Peyer's patch (tissue), 4 donors: ENCODE results near the gene DLGAP4. TPM values are rescaled to one million over a fixed set of nuclear protein-coding genes. Genes with fewer than 3 reads are reported as not detected.

Experiments
- DNase-seq, 3 donors: peaks; one replicate each; pipeline ENCODE4 v3.0.0-alpha.2; 2017 to 2019
- H3K27ac ChIP-seq, 4 donors: fragments of 200-600 bp; sonication (generic); one replicate each; pipeline ENCODE4 v1.5.1; 2016 to 2019
- H3K27me3 ChIP-seq, 2 donors: fragments of 200-600 bp; sonication (generic); one replicate each; pipeline ENCODE4 v1.5.1; 2019
- H3K36me3 ChIP-seq, 3 donors: fragments of 200-600 bp; sonication (generic); one replicate each; pipeline ENCODE4 v1.5.1; 2016 to 2019
- H3K4me1 ChIP-seq, 4 donors: fragments of 200-600 bp; sonication (generic); one replicate each; pipeline ENCODE4 v1.5.1; 2016 to 2019
- H3K4me3 ChIP-seq, 4 donors: fragments of 200-600 bp; sonication (generic); 1 replicate in 3 of 4; 2 replicates in 1 of 4; pipeline ENCODE4 v1.5.1; 2016 to 2019; ENCODE audit warnings: mild to moderate bottlenecking in 1 of 4
- H3K9me3 ChIP-seq, 4 donors: fragments of 200-600 bp; sonication (generic); one replicate each; pipeline ENCODE4 v1.5.1; 2016 to 2019; ENCODE audit warnings: mild to moderate bottlenecking in 1 of 4
- POLR2A ChIP-seq, 2 donors: fragments of 450-650 bp; IDR thresholded peaks; one replicate each; pipeline ENCODE4 v1.5.1; 2017; ENCODE audit warnings: antibody characterized with exemption in 2 of 2, mild to moderate bottlenecking in 2 of 2, moderate library complexity in 2 of 2
- total RNA-seq, 4 donors: library from RNA; depleted of rRNA; stranded (reverse); fragments of >200 nt; gene quantifications; one replicate each; pipeline ENCODE4 v1.1.0, GENCODE V29; 2016
- TF ChIP-seq, protein P1 (sequence below), 6 experiments: fragments of 450-650 bp in 4 of 6; fragments of 200-600 bp in 2 of 6; sonication (generic) in 1 of 6; IDR thresholded peaks; one replicate each; pipeline ENCODE4 v1.5.1; 2017 to 2019; ENCODE audit warnings: antibody characterized with exemption in 6 of 6, mild to moderate bottlenecking in 3 of 6, moderate library complexity in 1 of 6

DLGAP4 gene
- total RNA-seq, 4 donors from 2014 or later = 44.5 to 70.1 (median 59.0) TPM

GRCh38 chr20:36546111-36546736, 240.1 kb downstream of the DLGAP4 start:
- H3K36me3 ChIP-seq = no peaks in the 10 kb centered on the region
- no peak overlapping the region for H3K27ac ChIP-seq
- no peak for DNase-seq
- no peaks in the 10 kb centered on the region for H3K9me3 ChIP-seq
- TF ChIP-seq POLR2A (IDR thresholded peaks at IDR 0.05) = no peak
- TF ChIP-seq, protein P1, sequence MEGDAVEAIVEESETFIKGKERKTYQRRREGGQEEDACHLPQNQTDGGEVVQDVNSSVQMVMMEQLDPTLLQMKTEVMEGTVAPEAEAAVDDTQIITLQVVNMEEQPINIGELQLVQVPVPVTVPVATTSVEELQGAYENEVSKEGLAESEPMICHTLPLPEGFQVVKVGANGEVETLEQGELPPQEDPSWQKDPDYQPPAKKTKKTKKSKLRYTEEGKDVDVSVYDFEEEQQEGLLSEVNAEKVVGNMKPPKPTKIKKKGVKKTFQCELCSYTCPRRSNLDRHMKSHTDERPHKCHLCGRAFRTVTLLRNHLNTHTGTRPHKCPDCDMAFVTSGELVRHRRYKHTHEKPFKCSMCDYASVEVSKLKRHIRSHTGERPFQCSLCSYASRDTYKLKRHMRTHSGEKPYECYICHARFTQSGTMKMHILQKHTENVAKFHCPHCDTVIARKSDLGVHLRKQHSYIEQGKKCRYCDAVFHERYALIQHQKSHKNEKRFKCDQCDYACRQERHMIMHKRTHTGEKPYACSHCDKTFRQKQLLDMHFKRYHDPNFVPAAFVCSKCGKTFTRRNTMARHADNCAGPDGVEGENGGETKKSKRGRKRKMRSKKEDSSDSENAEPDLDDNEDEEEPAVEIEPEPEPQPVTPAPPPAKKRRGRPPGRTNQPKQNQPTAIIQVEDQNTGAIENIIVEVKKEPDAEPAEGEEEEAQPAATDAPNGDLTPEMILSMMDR (IDR thresholded peaks at IDR 0.05) = no peak
- peaks cover 0 to 19% (median 0%) of the 10 kb centered on the region in 4 donors for H3K4me1 ChIP-seq
- H3K27me3 ChIP-seq = no peaks in the 10 kb centered on the region
- no peak overlapping the region for H3K4me3 ChIP-seq

- Histone ChIP-seq H3K27ac (no peak overlapping the region), H3K36me3 (no peaks in the 10 kb centered on the region), H3K9me3 (no peaks in the 10 kb centered on the region), H3K4me1 (peaks cover 0 to 18% (median 0%) of the 10 kb centered on the region in 4 donors), H3K4me3 (no peak overlapping the region), H3K27me3 (no peaks in the 10 kb centered on the region)
- TF ChIP-seq POLR2A (IDR thresholded peaks at IDR 0.05) = no peak
- TF ChIP-seq, protein P1 (IDR thresholded peaks at IDR 0.05) = no peak
- no peak for DNase-seq
These were observed 241.3 kb downstream of the DLGAP4 start for GRCh38 chr20:36547186-36548005.

DNA sequence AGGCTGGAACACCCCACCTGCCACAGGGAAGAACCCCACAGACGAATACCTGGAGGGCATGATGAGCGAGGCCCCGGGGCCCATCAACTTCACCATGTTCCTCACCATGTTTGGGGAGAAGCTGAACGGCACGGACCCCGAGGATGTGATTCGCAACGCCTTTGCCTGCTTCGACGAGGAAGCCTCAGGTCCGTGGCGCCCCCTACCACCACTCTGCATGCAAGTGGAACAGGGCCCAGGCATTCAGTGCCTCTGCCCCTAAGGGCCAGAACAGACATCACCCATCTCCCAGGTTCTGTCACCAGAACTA, 241.8 kb downstream of the DLGAP4 start:
- no peak overlapping the region for H3K4me3 ChIP-seq
- TF ChIP-seq, protein P1 (IDR thresholded peaks at IDR 0.05) = no peak
- no peak for TF ChIP-seq POLR2A (IDR thresholded peaks at IDR 0.05)
- H3K36me3 ChIP-seq = no peaks in the 10 kb centered on the region
- DNase-seq = no peak
- H3K27ac ChIP-seq = no peak overlapping the region
- H3K27me3 ChIP-seq = no peaks in the 10 kb centered on the region
- peaks cover 0 to 12% (median 0%) of the 10 kb centered on the region in 4 donors for H3K4me1 ChIP-seq
- H3K9me3 ChIP-seq = no peaks in the 10 kb centered on the region

DNA sequence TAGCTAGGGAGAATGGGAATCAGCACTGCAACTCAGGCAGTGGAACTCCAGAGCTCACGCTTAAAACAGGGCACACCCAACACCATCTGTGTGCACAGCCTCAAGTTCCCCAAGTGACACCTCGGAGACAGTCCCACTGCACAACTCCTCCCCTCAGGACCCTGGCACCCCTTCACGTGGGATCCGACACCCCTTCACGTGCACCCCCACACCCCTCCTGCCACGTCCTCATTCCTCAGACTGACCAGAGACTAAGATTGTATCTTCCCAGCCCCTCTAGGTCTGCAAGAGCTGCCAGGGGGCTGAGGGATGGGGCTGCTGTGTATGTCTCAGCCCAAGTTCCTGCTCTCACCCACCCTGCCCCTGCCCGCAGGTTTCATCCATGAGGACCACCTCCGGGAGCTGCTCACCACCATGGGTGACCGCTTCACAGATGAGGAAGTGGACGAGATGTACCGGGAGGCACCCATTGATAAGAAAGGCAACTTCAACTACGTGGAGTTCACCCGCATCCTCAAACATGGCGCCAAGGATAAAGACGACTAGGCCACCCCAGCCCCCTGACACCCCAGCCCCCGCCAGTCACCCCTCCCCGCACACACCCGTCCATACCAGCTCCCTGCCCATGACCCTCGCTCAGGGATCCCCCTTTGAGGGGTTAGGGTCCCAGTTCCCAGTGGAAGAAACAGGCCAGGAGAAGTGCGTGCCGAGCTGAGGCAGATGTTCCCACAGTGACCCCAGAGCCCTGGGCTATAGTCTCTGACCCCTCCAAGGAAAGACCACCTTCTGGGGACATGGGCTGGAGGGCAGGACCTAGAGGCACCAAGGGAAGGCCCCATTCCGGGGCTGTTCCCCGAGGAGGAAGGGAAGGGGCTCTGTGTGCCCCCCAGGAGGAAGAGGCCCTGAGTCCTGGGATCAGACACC, 242.8 kb downstream of the DLGAP4 start:
- no peak overlapping the region for H3K27ac ChIP-seq
- TF ChIP-seq POLR2A (IDR thresholded peaks at IDR 0.05) = no peak
- TF ChIP-seq, protein P1 (IDR thresholded peaks at IDR 0.05) = no peak
- DNase-seq = no peak
- peaks cover 0 to 2% (median 0%) of the 10 kb centered on the region in 4 donors for H3K4me1 ChIP-seq
- H3K4me3 ChIP-seq = no peak overlapping the region
- H3K36me3 ChIP-seq = no peaks in the 10 kb centered on the region
- no peaks in the 10 kb centered on the region for H3K27me3 ChIP-seq
- H3K9me3 ChIP-seq = no peaks in the 10 kb centered on the region

- TF ChIP-seq, protein P1 (IDR thresholded peaks at IDR 0.05) = no peak
- no peak for TF ChIP-seq POLR2A (IDR thresholded peaks at IDR 0.05)
- DNase-seq = no peak
- Histone ChIP-seq H3K36me3 (no peaks in the 10 kb centered on the region), H3K9me3 (no peaks in the 10 kb centered on the region), H3K27me3 (no peaks in the 10 kb centered on the region), H3K27ac (peak overlapping the region in 1 of 4 donors; percentile 61), H3K4me3 (no peak overlapping the region), H3K4me1 (no peaks in the 10 kb centered on the region)
These were observed 243.4 kb downstream of the DLGAP4 start for GRCh38 chr20:36549628-36549941.
